GM18861 (cell line): ENCODE results near the gene DBF4B.
"Not testable (repeated sequence)": the region's sequence is repeated elsewhere in the genome, so short reads cannot be mapped to it uniquely, and the experiment has no call there.

Source experiments
- ATAC-seq: cut with Tn5 transposase; IDR thresholded peaks from one replicate; pipeline ENCODE4 v1.9.1; 2021; ENCODE audit not compliant: unreplicated experiment

Gene DBF4B

GRCh38 chr17:44733753-44734152 lies 25.3 kb downstream of the DBF4B start:
- no peak for ATAC-seq

- no peak for ATAC-seq
Measured at GRCh38 chr17:44734272-44734671, 25.8 kb downstream of the DBF4B start.

DNA sequence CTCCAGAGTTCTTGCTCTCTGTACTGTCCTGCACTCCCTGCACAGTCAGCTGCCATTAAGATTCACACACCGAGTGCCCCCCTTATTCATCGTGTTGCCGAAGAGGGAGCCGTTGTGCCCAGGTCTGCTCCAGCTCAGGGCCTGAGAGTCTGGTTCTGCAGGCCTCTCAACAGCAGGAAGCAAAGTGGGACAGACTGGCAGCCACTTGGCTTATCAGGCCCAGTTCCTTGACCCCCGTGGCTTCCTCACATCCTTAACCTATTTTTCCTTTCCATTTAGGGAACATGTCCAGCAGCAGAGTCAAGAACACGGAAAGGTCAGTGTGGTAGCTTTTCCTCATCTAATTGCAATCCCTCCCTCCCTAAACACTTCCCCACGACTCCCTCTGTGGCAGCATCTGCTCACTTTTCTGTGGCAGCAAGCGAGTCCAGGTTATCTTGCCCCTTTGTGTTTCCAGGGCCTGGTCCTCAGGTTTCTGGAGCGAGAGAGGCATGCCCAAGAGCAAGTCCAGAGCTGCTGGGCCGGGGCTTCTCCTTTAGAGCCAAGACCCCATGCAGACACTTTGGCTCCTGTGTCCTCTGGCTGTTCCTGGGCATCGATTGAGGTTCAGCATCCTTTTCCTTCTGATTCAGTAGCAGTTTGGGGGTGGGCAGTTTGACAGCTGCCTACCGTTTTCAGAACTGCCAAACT lies 28.2 kb downstream of the DBF4B start:
- ATAC-seq, result no peak

DNA sequence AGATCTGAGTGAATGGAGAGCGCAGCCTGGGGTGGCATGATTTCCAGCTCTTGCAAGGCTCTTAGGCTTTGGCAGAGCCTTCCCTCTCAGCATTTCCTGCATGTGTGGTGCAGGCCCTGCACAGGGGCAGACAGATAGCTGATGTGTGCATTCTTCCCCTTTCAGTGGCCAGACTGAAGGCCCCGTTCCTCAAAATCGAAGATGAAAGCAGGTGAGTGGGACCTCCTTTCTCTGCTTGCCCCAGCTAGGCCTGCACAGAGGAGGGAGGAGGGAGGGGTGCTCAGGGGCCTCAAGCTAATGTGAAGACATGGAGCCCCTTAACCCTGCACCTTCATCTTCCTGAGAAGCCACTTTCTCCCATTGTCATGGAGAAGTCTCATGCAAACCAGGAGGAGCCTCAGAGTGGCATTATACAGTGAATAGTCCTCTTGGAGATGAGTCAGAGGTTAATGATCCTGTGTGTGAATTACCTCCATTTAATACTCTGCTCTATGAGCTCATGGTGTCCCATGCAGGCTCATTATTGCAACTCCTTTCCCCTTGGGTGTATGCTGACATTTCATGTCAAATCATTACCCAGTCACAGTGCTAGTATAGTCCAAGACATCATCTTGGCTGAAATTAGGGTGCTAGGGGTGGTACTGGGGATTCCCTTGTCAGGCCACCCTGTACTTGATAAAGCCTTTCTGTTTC lies 29.9 kb downstream of the DBF4B start:
- peak; percentile 52 for ATAC-seq

DNA sequence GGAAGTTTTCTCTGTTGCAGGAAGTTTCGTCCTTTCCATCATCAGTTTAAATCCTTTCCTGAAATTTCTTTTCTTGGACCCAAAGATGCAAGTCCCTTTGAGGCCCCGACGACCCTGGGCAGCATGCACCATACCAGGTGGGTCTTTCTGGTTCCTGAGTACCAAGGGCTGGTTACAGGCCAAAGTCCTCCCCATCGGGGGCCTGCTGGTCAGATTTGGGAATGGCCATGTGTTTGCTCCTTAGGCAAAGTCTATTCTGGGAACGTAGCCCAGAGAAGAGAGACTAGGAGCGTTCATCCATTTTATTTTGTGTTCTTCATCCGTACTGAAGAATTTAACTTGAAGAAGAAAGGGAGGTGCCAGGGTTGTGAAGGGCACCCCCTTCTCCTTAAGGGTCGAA lies 32.9 kb downstream of the DBF4B start:
- ATAC-seq, result no peak

- no peak for ATAC-seq
Measured at GRCh38 chr17:44745301-44745700, 36.8 kb downstream of the DBF4B start.

DNA sequence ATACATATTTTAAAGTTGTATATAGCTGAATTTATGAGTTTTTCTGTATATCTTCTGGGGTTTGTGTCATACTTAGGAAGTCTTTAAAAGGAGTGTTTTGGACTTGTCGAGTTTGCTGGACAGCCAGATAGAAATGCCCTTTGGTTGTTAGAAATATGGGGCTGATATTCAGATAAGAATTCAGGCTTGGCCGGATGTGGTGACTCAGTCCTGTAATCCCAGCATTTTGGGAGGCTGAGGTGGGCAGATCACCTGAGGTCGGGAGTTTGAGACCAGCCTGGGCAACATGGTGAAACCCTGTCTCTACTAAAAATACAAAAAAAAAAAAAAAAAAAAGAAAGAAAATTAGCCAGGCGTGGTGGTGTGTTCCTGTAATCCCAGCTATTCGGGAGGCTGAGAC lies 37.3 kb downstream of the DBF4B start:
- not testable (repeated sequence) for ATAC-seq

DNA sequence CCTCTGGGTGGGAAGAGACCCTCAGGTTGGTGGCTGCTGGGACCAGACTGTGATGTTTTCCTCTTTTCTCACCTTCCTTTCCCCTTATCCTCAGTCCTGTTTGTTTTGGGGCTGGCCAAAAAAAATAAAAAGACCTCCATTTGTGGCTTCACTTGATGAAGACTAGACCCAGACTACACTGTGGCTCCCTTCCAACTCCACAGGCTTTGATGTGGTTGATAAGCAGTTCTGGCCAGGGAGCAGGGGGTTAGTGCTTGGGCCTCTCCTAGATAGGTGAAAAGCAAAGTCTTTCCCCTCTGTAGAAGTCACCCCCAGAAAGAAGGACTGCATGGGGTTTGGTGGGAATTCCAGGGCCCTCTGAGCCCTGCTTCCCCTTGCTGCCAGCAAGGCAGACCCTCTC lies 39.1 kb downstream of the DBF4B start:
- ATAC-seq, result no peak

DNA sequence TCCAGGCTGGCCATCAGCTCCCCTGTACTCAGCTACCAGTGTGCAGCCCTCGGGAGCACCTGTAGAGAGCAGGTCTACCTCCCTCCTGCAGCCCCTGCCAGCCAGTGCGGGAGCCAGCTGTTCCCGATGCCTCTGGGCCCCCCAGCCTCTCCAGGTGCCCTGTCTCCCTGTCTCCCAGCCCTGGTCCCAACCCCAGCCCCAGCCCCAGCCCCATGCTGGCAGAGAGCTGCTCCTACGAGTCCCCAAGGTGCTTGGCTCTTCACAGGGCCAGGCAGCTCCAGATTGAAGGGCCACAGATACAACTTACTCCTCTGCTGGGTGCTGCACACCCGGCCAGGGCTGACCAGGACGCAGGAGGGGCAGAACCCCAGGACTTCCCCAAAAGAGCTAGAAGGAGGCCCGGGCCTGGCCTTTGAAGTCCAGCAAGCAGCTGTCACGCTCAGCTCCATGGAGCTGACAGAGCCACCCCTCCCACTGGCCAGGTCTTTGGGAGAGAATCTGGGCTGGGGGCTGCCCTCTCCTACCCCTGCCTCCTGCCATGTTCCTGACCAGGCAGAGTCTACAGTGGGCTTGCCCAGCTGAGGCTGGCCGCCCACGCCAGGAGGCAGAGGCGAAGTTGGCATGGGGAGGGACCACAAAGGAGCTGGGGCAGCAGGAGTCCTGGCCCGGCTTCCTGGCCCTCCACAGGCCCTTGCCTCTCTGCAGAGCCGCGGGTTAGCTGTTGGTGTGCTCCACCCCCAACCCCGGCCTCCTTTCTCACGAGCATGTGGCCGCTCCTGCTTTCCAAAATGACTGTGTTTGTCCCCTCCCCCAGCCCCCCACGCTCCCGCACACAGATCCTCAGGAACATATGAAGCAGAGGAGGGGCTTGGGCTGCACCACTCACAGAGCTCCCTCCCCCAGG lies 40.9 kb downstream of the DBF4B start:
- ATAC-seq, result no peak

- no peak for ATAC-seq
Measured at GRCh38 chr17:44749980-44750318, 41.5 kb downstream of the DBF4B start.

DNA sequence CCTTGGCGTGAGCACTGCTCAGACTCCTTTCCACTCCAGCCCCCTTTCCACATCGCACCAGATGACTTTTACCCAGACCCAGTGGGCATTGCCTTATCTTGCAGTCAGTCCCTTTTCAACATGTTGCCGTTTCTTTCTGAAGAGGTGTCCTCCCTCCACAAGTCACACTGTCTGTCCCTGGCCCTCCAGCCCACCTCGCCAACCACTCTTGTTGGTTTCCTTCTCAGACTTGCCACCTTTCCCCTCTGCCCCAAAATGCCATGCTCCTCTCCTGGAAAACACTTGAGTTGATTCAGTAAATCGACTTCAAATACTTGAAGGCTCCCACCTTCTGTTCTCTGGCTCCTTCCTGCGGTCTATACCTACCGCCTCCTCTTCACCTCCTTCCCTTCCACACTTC lies 42.9 kb downstream of the DBF4B start:
- no peak for ATAC-seq

- no peak for ATAC-seq
Measured at GRCh38 chr17:44751806-44752205, 43.3 kb downstream of the DBF4B start.

DNA sequence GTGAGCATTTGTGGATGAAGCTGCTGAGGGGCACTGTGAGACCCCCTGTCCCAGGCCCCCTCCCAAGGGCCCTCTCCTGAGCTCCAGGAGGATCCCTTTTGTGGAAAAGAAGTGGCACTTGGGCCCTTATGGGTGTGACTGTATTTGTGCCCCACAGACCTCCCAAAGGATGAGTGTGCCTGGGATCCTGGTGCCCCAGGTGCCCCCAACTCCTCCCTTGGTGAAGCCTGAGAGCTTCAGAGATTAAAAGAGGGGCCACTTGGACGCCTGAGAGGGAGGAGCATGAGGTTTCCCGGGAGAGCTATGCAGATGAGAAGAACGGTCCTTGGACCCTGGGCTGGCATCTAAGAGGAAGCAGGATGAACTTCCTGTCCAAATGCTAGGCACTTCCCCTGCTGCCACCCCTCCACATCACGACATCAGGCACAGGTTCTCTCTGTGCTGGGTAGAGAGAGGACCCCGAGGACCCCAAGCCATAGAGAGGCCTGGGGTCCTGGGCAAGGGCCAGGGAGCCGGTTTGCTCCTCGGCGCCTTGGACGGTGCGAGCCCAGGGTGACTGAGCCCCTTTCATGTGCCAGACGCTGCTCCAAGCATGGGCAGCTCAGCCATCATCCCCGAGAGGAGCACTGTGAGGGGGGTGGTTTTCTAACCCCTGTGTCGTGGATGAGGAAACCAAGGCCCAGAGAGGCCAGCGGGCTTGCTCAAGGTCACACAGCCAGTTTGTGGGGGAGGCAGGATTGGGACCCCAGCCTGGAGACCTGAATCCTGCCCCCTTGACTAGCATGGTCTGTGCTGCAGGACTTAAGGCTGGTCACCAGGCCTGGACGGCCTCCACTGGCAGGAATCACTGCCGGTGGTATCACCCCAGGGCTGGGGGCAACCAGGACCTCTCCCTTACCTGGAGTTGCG lies 44.7 kb downstream of the DBF4B start:
- no peak for ATAC-seq

DNA sequence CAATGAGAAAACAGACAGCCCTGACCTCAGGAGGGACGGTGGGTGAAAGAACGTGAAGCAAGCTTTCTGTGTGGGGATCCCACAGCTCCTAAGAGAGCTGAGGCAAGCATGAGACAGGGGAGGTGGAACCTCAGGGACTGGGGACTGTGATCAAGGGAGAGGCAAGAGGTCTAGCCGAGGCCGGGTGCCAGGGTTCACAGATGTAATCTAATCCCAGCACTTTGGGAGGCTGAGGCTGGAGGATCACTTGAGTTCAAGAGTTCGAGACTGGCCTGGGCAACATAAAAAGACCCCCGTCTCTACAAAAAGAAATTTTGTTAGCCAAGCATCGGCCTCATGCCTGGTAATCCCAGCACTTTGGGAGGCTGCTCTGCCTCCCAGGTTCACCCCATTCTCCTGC lies 45.8 kb downstream of the DBF4B start:
- ATAC-seq, result no peak

- not testable (repeated sequence) for ATAC-seq
Measured at GRCh38 chr17:44755180-44755579, 46.7 kb downstream of the DBF4B start.

DNA sequence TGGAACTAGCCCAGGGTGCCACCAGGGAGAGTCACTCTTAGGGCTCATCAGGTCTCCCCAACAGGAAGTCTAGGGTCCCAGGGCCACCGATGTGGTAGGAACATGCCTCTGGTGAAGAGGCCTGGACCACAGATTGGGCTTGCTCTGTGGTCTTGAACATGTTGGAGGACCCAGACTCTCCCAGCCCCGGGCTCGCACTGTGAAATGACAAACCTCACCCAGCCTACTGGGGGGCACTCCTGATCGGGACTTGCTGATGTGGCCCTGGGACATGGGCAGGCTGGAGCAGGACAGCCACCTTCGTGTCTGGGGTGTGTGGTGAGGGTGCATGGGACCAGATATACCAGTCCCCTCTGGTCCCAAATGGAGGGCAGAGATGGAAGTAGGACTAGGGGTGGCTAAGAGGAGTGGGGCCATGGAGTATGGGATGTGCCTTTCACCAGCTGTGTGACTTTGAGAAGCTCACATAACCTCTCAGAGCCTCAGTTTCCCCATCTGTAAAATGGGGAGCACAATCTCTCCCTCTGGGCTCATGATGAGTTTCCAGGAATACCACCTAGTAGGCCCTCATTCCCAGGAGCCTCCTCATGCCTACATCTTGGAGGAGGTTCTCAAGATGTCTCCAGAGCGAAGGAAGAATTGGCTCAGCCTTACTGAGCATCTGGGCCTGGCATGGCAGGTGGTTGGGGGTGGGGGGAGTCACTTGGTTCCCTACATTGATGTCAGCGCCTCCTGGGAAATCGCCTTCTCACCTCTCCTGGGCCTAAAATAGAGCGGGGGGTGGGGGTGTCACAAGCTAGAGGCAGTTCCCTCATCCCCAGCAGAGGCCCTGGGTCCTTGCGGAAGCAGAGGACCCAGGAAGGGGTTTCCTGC lies 48.8 kb downstream of the DBF4B start:
- no peak for ATAC-seq

DNA sequence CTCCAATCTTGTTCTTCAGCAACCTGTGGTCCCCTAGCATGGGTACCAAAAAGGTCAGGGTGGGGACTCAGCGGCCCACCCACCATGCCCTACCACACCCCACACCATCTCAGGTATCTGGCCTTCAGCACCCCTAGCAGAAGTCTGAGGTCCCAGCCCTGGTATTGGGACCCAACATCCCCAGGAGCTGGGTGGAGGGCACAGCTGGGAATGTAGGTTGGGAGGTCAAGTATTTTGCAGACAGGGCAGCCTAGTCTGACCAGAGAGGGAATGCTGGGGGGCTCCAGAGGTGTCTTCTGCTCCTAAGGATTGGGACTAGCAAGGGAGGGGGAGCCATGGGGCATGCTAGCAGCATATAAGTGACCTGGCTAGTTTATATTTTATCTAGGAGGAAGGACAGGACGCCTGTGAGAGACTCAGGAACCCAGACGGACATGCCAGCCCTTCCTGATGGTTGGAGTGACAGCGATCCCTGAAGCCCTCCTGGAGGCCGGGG lies 49.5 kb downstream of the DBF4B start:
- no peak for ATAC-seq

DNA sequence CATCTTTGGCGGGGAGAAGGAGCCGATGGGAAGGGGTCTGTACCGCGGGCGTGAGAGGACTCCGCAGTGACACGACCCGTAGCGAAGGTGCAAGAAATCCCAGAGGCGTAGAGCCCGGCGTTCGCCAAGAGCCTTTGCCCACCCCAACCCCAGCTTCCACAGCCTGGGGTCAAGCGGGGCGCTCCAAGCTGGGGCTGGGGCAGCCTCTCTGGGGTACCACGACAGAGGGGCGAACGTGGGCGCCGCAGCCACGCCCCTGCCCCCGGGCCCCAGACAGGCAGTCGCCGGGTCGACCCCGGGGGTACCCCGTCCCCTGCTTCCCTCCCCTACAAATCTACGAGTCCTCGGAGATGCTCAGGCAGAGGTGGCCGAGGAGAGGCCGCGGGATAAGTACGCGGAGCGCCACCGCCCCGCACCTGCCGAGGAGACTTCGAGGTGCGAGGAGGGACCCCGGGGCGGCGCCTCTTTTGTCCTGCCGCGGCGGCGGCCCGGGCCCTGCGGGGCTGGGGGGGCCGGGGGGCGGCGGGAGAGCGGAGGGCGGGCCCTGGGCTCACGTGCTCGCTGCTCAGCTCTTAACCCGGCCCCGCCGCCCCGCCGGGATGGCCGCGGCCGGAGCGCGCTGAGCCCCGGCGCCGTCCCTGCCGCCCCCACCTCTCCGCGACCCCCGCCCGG lies 50.1 kb downstream of the DBF4B start, which contains the start of gene ADAM11:
ADAM11 (plus strand) TSS at position 575 of the 672 bp plus-strand sequence. CDS start 212 bp downstream, outside the sequence.
- ATAC-seq, result no peak
